Measurements from ENCODE around the gene PLEKHM3.
"Not testable (repeated sequence)": the region's sequence is repeated elsewhere in the genome, so short reads cannot be mapped to it uniquely, and the experiment has no call there.

Gene PLEKHM3

GRCh38 chr2:207951734-207952470, 73.4 kb downstream of the PLEKHM3 start:
- no peak for DNase-seq (ENCODE audit: low read depth)
- TF ChIP-seq, protein P1, sequence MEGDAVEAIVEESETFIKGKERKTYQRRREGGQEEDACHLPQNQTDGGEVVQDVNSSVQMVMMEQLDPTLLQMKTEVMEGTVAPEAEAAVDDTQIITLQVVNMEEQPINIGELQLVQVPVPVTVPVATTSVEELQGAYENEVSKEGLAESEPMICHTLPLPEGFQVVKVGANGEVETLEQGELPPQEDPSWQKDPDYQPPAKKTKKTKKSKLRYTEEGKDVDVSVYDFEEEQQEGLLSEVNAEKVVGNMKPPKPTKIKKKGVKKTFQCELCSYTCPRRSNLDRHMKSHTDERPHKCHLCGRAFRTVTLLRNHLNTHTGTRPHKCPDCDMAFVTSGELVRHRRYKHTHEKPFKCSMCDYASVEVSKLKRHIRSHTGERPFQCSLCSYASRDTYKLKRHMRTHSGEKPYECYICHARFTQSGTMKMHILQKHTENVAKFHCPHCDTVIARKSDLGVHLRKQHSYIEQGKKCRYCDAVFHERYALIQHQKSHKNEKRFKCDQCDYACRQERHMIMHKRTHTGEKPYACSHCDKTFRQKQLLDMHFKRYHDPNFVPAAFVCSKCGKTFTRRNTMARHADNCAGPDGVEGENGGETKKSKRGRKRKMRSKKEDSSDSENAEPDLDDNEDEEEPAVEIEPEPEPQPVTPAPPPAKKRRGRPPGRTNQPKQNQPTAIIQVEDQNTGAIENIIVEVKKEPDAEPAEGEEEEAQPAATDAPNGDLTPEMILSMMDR (IDR thresholded peaks at IDR 0.05; ENCODE audit: low read depth, low read length, missing control alignments): no peak
- H3K4me3 ChIP-seq (ENCODE audit: low read depth, low read length): no peak overlapping the region

DNA sequence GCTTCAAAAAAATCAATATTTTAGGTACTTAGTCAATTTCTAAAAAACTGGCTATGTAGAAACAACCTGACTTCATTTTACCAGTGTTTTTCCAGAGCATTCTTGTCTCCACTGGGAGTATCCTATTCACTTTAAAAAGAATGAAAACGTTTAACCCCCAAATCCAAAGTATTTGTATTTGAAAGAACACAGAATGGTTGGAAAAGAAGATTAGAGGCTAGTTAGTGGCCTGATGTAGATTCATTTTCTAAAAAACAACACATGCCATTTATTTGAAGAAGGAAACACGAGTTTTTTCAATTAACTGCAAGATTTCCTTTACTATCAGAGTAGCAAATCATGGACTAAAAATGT, 74.6 kb downstream of the PLEKHM3 start:
- TF ChIP-seq, protein P1 (IDR thresholded peaks at IDR 0.05; ENCODE audit: low read depth, low read length, missing control alignments): no peak
- no peak for DNase-seq (ENCODE audit: low read depth)
- no peak overlapping the region for H3K4me3 ChIP-seq (ENCODE audit: low read depth, low read length)

DNA sequence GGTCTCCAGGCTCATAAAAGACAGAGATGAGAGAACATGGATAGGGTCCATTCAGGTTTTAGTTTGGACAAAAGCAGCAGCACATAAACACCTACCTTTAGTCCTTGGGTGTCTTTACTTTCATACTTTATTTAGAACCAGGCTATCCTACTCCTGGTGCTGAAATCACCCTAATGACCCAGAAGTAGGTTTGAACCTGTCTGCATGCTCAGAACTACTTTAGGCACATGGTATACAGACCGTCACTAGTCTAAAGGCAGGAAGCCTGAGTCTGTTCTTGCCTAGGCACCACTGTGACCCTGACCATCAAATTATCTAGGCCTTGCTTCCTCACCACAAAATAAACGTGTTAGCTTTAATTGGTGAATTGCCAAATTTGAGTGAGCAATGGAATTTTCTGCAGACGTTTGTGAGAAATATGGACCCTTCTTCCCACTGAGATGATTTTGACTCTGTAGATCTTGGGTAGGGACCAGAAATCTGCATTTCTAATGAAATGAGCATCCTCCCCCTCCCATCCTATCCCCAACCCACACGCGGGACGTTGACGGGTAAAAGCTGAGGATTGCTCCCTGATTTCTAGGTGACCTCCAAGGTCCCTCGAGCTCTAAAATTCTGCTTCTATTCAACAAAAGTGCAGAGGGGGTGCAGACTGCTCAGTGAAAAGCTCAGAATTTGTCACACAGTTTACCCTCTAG, 75.1 kb downstream of the PLEKHM3 start:
- H3K4me3 ChIP-seq (ENCODE audit: low read depth, low read length): no peak overlapping the region
- TF ChIP-seq, protein P1 (IDR thresholded peaks at IDR 0.05; ENCODE audit: low read depth, low read length, missing control alignments): no peak
- no peak for DNase-seq (ENCODE audit: low read depth)

- H3K4me3 ChIP-seq (ENCODE audit: low read depth, low read length); DNase-seq (ENCODE audit: low read depth): not testable (repeated sequence)
These were observed 76.1 kb downstream of the PLEKHM3 start for GRCh38 chr2:207949245-207949644.

GRCh38 chr2:207944979-207945600, 80.2 kb downstream of the PLEKHM3 start:
- DNase-seq (ENCODE audit: low read depth): no peak
- no peak overlapping the region for H3K4me3 ChIP-seq (ENCODE audit: low read depth, low read length)
- TF ChIP-seq, protein P1 (IDR thresholded peaks at IDR 0.05; ENCODE audit: low read depth, low read length, missing control alignments): no peak

DNA sequence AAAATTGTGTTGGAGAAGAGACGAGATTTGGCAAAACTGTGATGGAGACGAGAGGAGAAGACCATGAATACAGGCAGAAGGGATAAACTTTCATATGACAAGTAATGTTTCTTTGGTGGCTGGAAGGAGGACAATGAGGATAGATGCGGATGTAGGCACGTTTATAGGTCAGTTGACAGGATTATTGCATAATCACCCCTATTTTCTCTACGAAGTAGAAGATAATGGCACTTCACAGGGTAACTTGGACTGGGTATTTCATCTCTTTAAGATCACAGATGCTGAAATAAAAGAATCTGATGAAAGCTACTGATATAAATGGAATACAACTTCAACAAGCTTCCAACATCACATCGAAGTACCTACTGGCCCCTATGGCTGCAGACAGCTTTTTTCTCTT, 81.0 kb downstream of the PLEKHM3 start:
- no peak for DNase-seq (ENCODE audit: low read depth)
- TF ChIP-seq, protein P1 (IDR thresholded peaks at IDR 0.05; ENCODE audit: low read depth, low read length, missing control alignments): no peak
- H3K4me3 ChIP-seq (ENCODE audit: low read depth, low read length): no peak overlapping the region

DNA sequence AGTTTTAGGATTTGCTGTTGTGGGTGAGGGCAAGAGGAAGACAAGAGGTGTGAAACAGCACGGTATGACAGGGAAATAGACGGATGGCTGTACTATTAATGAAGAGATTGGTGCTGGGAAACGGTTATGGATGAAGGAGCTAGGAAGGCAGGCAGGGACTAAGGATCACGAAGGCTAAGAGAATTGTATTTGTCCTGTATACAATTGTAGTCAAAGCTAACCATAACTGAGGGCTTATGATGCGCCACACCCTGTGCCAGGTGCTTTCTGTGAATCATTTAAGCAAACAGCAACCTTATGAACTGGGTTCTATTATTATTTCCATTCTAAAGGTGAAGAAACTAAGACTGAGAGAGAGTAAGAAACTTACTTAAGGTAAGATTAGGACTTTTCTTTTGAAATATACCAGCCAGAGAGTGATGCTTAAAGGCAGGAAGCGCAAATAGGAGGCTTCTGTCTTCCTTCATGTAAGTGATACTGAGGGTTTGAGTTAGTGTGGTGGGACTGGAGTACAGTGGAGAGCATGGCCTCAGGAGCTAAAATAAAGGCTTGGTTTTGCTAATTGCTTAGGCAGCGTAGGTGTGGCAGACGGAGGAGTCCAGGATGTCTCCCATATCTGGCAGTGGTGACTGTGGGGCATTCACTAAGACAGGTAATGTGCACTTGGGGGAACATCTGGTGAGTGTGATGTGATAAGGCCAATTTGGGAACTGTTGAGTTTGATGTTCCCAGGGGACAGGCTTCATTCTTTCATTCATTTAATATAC, 85.8 kb downstream of the PLEKHM3 start:
- DNase-seq (ENCODE audit: low read depth): no peak
- no peak overlapping the region for H3K4me3 ChIP-seq (ENCODE audit: low read depth, low read length)
- TF ChIP-seq, protein P1 (IDR thresholded peaks at IDR 0.05; ENCODE audit: low read depth, low read length, missing control alignments): no peak
